Sigmoid colon (tissue), 4 donors: Measurements from ENCODE around the gene COL4A3.

ENCODE experiments used
- CTCF ChIP-seq, 4 experiments: fragments of 450-650 bp in 3 of 4; fragments of 200-600 bp in 1 of 4; IDR thresholded peaks; one replicate each; pipeline ENCODE4 v1.5.1; 2016 to 2019; ENCODE audit warnings: antibody characterized with exemption in 4 of 4, mild to moderate bottlenecking in 3 of 4, moderate library complexity in 2 of 4
- EP300 ChIP-seq, 4 donors: sonication (generic); formaldehyde crosslinking; IDR thresholded peaks; one replicate each; pipeline ENCODE4 v1.6.1; 2017; ENCODE audit warnings: antibody characterized with exemption in 4 of 4
- POLR2A ChIP-seq, 2 donors: fragments of 450-650 bp; IDR thresholded peaks; one replicate each; pipeline ENCODE4 v1.6.1; 2016; ENCODE audit warnings: antibody characterized with exemption in 2 of 2, mild to moderate bottlenecking in 2 of 2, moderate library complexity in 2 of 2
- POLR2AphosphoS5 ChIP-seq, 4 donors: sonication (generic); formaldehyde crosslinking; IDR thresholded peaks; one replicate each; pipeline ENCODE4 v1.6.1; 2017; ENCODE audit warnings: antibody characterized with exemption in 4 of 4

GRCh38 chr2:227256605-227257004 lies 92.2 kb downstream of the COL4A3 start:
- TF ChIP-seq CTCF (IDR thresholded peaks at IDR 0.05) (no peak), POLR2A (IDR thresholded peaks at IDR 0.05) (no peak), POLR2AphosphoS5 (IDR thresholded peaks at IDR 0.05) (no peak), EP300 (IDR thresholded peaks at IDR 0.05) (no peak)
